Esophagus squamous epithelium (tissue), 4 donors: ENCODE data around the gene COL20A1.

Experiments used
- POLR2A ChIP-seq, 4 donors: fragments of 450-650 bp; IDR thresholded peaks; one replicate each; pipeline ENCODE4 v1.6.1; 2017; ENCODE audit warnings: antibody characterized with exemption in 4 of 4, mild to moderate bottlenecking in 4 of 4, moderate library complexity in 3 of 4
- TF ChIP-seq, protein P1 (sequence below), 6 experiments: fragments of 450-650 bp in 4 of 6; fragments of 200-600 bp in 2 of 6; sonication (generic) in 2 of 6; IDR thresholded peaks; one replicate each; pipeline ENCODE4 v1.5.1; 2016 to 2019; ENCODE audit warnings: antibody characterized with exemption in 6 of 6, mild to moderate bottlenecking in 4 of 6, moderate library complexity in 4 of 6

GRCh38 chr20:63256954-63257353 lies 36.0 kb upstream of the COL20A1 start:
- TF ChIP-seq, protein P1, sequence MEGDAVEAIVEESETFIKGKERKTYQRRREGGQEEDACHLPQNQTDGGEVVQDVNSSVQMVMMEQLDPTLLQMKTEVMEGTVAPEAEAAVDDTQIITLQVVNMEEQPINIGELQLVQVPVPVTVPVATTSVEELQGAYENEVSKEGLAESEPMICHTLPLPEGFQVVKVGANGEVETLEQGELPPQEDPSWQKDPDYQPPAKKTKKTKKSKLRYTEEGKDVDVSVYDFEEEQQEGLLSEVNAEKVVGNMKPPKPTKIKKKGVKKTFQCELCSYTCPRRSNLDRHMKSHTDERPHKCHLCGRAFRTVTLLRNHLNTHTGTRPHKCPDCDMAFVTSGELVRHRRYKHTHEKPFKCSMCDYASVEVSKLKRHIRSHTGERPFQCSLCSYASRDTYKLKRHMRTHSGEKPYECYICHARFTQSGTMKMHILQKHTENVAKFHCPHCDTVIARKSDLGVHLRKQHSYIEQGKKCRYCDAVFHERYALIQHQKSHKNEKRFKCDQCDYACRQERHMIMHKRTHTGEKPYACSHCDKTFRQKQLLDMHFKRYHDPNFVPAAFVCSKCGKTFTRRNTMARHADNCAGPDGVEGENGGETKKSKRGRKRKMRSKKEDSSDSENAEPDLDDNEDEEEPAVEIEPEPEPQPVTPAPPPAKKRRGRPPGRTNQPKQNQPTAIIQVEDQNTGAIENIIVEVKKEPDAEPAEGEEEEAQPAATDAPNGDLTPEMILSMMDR (IDR thresholded peaks at IDR 0.05): no peak
- TF ChIP-seq POLR2A (IDR thresholded peaks at IDR 0.05): no peak
